ENCODE measurements around the gene PMEPA1.

Gene PMEPA1

GRCh38 chr20:57753332-57754164, 43.7 kb upstream of the PMEPA1 start:
- peak overlapping the region; percentile 96; the same call in 1 of the 2 replicates for H3K27ac ChIP-seq
- TF ChIP-seq CTCF (conservative IDR thresholded peaks at IDR 0.05) (no peak), ZFX (IDR thresholded peaks at IDR 0.05) (no peak)

GRCh38 chr20:57751411-57751810, 41.6 kb upstream of the PMEPA1 start:
- no peak overlapping the region for H3K27ac ChIP-seq
- no peak for TF ChIP-seq ZFX (IDR thresholded peaks at IDR 0.05)
- no peak for TF ChIP-seq CTCF (conservative IDR thresholded peaks at IDR 0.05)

GRCh38 chr20:57749869-57750268, 40.1 kb upstream of the PMEPA1 start:
- TF ChIP-seq ZFX (IDR thresholded peaks at IDR 0.05) (no peak), CTCF (conservative IDR thresholded peaks at IDR 0.05) (no peak)
- no peak overlapping the region for H3K27ac ChIP-seq

- TF ChIP-seq ZFX (IDR thresholded peaks at IDR 0.05), result no peak
- TF ChIP-seq CTCF (conservative IDR thresholded peaks at IDR 0.05), result no peak
- H3K27ac ChIP-seq, result no peak overlapping the region
Observed at GRCh38 chr20:57749131-57749690, 39.4 kb upstream of the PMEPA1 start.

GRCh38 chr20:57748601-57749130, 38.9 kb upstream of the PMEPA1 start:
- TF ChIP-seq CTCF (conservative IDR thresholded peaks at IDR 0.05), result no peak
- TF ChIP-seq ZFX (IDR thresholded peaks at IDR 0.05), result no peak
- no peak overlapping the region for H3K27ac ChIP-seq

GRCh38 chr20:57747861-57748481, 38.2 kb upstream of the PMEPA1 start:
- no peak for TF ChIP-seq CTCF (conservative IDR thresholded peaks at IDR 0.05)
- no peak for TF ChIP-seq ZFX (IDR thresholded peaks at IDR 0.05)
- no peak overlapping the region; the same call in 1 of the 2 replicates for H3K27ac ChIP-seq
